ENCODE results near the gene SYK. TPM values are rescaled to one million over a fixed set of nuclear protein-coding genes. Genes with fewer than 3 reads are reported as not detected.

SYK gene
- total RNA-seq, 4 donors from 2014 or later, result 50.7 to 107 (median 87.1) TPM

- no peak overlapping the region for H3K27ac ChIP-seq
- no peaks in the 10 kb centered on the region for H3K9me3 ChIP-seq
- no peaks in the 10 kb centered on the region for H3K27me3 ChIP-seq
- no peak for TF ChIP-seq CTCF (IDR thresholded peaks at IDR 0.05)
- no peak for TF ChIP-seq POLR2A (IDR thresholded peaks at IDR 0.05)
- peaks cover 11 to 13% of the 10 kb centered on the region in 2 donors for H3K4me1 ChIP-seq
- no peak overlapping the region for H3K4me3 ChIP-seq (replicated peaks in 1 of 3)
- 91 to 96% methylated on average over 5 of the region's 5 CpGs for WGBS, 2 donors
- intact Hi-C loops (cut with DNase I), result no loop called here
- no peak for DNase-seq
- H3K36me3 ChIP-seq, result no peaks in the 10 kb centered on the region
These were observed 28.4 kb downstream of the SYK start for GRCh38 chr9:90830051-90830450.

- Histone ChIP-seq H3K27me3 (no peaks in the 10 kb centered on the region), H3K27ac (no peak overlapping the region), H3K9me3 (no peaks in the 10 kb centered on the region), H3K4me3 (replicated peaks in 1 of 3) (no peak overlapping the region), H3K4me1 (peaks cover 20 to 21% of the 10 kb centered on the region in 2 donors), H3K36me3 (no peaks in the 10 kb centered on the region)
- DNase-seq, result no peak
- TF ChIP-seq POLR2A (IDR thresholded peaks at IDR 0.05), result no peak
- no peak for TF ChIP-seq CTCF (IDR thresholded peaks at IDR 0.05)
- 50 to 59% methylated on average over 3 of the region's 3 CpGs for WGBS, 2 donors
- intact Hi-C loops (cut with DNase I), result no loop called here
These were observed 29.4 kb downstream of the SYK start for GRCh38 chr9:90830977-90831376.

- WGBS, 2 donors, result 92% methylated on average over 3 of the region's 3 CpGs
These were observed 30.6 kb downstream of the SYK start for GRCh38 chr9:90832261-90832660.

GRCh38 chr9:90834828-90835595 lies 33.4 kb downstream of the SYK start:
- H3K4me1 ChIP-seq, result peaks cover 16 to 19% of the 10 kb centered on the region in 2 donors
- TF ChIP-seq POLR2A (IDR thresholded peaks at IDR 0.05) (no peak), CTCF (IDR thresholded peaks at IDR 0.05) (peak in 1 of 6 experiments; percentile 8)
- 22 to 28% methylated on average over 8 of the region's 8 CpGs for WGBS, 2 donors
- H3K9me3 ChIP-seq, result no peaks in the 10 kb centered on the region
- H3K27me3 ChIP-seq, result no peaks in the 10 kb centered on the region
- DNase-seq, result peak; percentile 76 to 78
- peak overlapping the region in 1 of 3 donors; percentile 0 for H3K27ac ChIP-seq
- no peak overlapping the region for H3K4me3 ChIP-seq (replicated peaks in 1 of 3)
- intact Hi-C loops (cut with DNase I), result no loop called here
- no peaks in the 10 kb centered on the region for H3K36me3 ChIP-seq

More at GRCh38 chr9:90832261-90832660, 30.6 kb downstream of the SYK start:
- Histone ChIP-seq H3K9me3 (no peaks in the 10 kb centered on the region), H3K4me1 (peaks cover 20 to 21% of the 10 kb centered on the region in 2 donors), H3K27me3 (no peaks in the 10 kb centered on the region), H3K4me3 (replicated peaks in 1 of 3) (no peak overlapping the region), H3K36me3 (no peaks in the 10 kb centered on the region), H3K27ac (no peak overlapping the region)
- no peak for DNase-seq
- intact Hi-C loops (cut with DNase I), result no loop called here
- no peak for TF ChIP-seq CTCF (IDR thresholded peaks at IDR 0.05)
- TF ChIP-seq POLR2A (IDR thresholded peaks at IDR 0.05), result no peak

- peaks cover 16 to 19% of the 10 kb centered on the region in 2 donors for H3K4me1 ChIP-seq
- no peak overlapping the region for H3K27ac ChIP-seq
- no peak overlapping the region for H3K4me3 ChIP-seq (replicated peaks in 1 of 3)
- 81 to 83% methylated on average over 3 of the region's 3 CpGs for WGBS, 2 donors
- no peaks in the 10 kb centered on the region for H3K27me3 ChIP-seq
- intact Hi-C loops (cut with DNase I), result no loop called here
- no peaks in the 10 kb centered on the region for H3K36me3 ChIP-seq
- no peak for DNase-seq
- TF ChIP-seq CTCF (IDR thresholded peaks at IDR 0.05), result no peak
- TF ChIP-seq POLR2A (IDR thresholded peaks at IDR 0.05), result no peak
- no peaks in the 10 kb centered on the region for H3K9me3 ChIP-seq
These were observed 34.9 kb downstream of the SYK start for GRCh38 chr9:90836411-90837080.

All from thyroid gland (tissue), 4 donors.